GM23338 (cell line): ENCODE data around the gene U2SURP. TPM values are rescaled to one million over a fixed set of nuclear protein-coding genes. Genes with fewer than 3 reads are reported as not detected.
"Not testable (repeated sequence)": the region's sequence is repeated elsewhere in the genome, so short reads cannot be mapped to it uniquely, and the experiment has no call there.

ENCODE experiments used
- ATAC-seq: fragments of 200-7000 bp; cut with Tn5 transposase; 3 replicates; pipeline ENCODE4 v1.9.1; 2020
- DNase-seq: peaks from one replicate; pipeline ENCODE4 v3.0.0-alpha.2; 2015; ENCODE audit warnings: low spot score
- H2AFZ ChIP-seq: fragments of 200-600 bp; sonication (generic); 2 replicates; pipeline ENCODE4 v1.8.0; 2016; ENCODE audit warnings: antibody characterized with exemption, mild to moderate bottlenecking, moderate library complexity
- H3F3A ChIP-seq: fragments of 200-600 bp; sonication (generic); replicated peaks from 2 replicates; pipeline ENCODE4 v1.8.0; 2017; ENCODE audit warnings: antibody characterized with exemption, mixed run types, low read depth
- H3K27ac ChIP-seq: fragments of 200-600 bp; sonication (generic); 2 replicates; pipeline ENCODE4 v1.6.1; 2016; ENCODE audit warnings: low read depth
- H3K27me3 ChIP-seq: fragments of 200-600 bp; sonication (generic); 2 replicates; pipeline ENCODE4 v1.8.0; 2016; ENCODE audit warnings: mild to moderate bottlenecking, mixed run types, moderate library complexity; ENCODE audit not compliant: insufficient read depth
- H3K36me3 ChIP-seq: fragments of 200-600 bp; sonication (generic); 2 replicates; pipeline ENCODE4 v1.8.0; 2016; ENCODE audit warnings: mild to moderate bottlenecking; ENCODE audit not compliant: insufficient read depth
- H3K4me1 ChIP-seq: fragments of 200-600 bp; sonication (generic); 2 replicates; pipeline ENCODE4 v1.8.0; 2016; ENCODE audit warnings: mild to moderate bottlenecking, moderate library complexity; ENCODE audit not compliant: insufficient read depth
- H3K4me2 ChIP-seq: fragments of 200-600 bp; sonication (generic); 2 replicates; pipeline ENCODE4 v1.7.1; 2017; ENCODE audit warnings: mixed run types
- H3K4me3 ChIP-seq: fragments of 200-600 bp; sonication (generic); 2 replicates; pipeline ENCODE4 v1.6.1; 2016; ENCODE audit warnings: mixed run types
- H3K79me2 ChIP-seq: fragments of 200-600 bp; sonication (generic); replicated peaks from 2 replicates; pipeline ENCODE4 v1.8.0; 2017; ENCODE audit warnings: mild to moderate bottlenecking; ENCODE audit not compliant: insufficient read depth
- H3K9me2 ChIP-seq: fragments of 200-600 bp; sonication (generic); 2 replicates; pipeline ENCODE4 v1.8.0; 2017; ENCODE audit not compliant: insufficient read depth
- H4K20me1 ChIP-seq: fragments of 200-600 bp; sonication (generic); replicated peaks from 2 replicates; pipeline ENCODE4 v1.8.0; 2017; ENCODE audit warnings: mild to moderate bottlenecking; ENCODE audit not compliant: insufficient read depth
- H3K27ac Mint-ChIP-seq: 2 replicates; pipeline ENCODE4 v1.8.0; 2020; ENCODE audit warnings: inconsistent platforms, mild to moderate bottlenecking, moderate library complexity, mixed read lengths
- H3K27me3 Mint-ChIP-seq: 3 replicates; pipeline ENCODE4 v1.8.0; 2022; ENCODE audit warnings: low read depth, mild to moderate bottlenecking, moderate library complexity, mixed read lengths, inconsistent platforms; ENCODE audit not compliant: insufficient read depth, poor library complexity
- H3K36me3 Mint-ChIP-seq: 3 replicates; pipeline ENCODE4 v1.8.0; 2021; ENCODE audit warnings: low read depth, mild to moderate bottlenecking, inconsistent platforms, moderate library complexity, mixed read lengths
- H3K4me1 Mint-ChIP-seq: 3 replicates; pipeline ENCODE4 v1.8.0; 2020; ENCODE audit warnings: mild to moderate bottlenecking, inconsistent platforms, mixed read lengths
- H3K4me3 Mint-ChIP-seq: 3 replicates; pipeline ENCODE4 v1.8.0; 2021; ENCODE audit warnings: moderate library complexity, mild to moderate bottlenecking, inconsistent platforms, mixed read lengths
- H3K9me3 Mint-ChIP-seq: 3 replicates; pipeline ENCODE4 v1.8.0; 2020; ENCODE audit warnings: moderate library complexity, mild to moderate bottlenecking, inconsistent platforms, mixed read lengths
- CREB1 ChIP-seq: fragments of 250-450 bp; sonication (Bioruptor Pico); IDR thresholded peaks from 2 replicates; pipeline ENCODE4 v1.5.0; 2020; ENCODE audit warnings: low read depth, mild to moderate bottlenecking, moderate library complexity
- CTCF ChIP-seq, 2 experiments: fragments of 200-600 bp in 1 of 2; sonication (generic) in 1 of 2; conservative IDR thresholded peaks; 2 replicates each; pipeline versions ENCODE4 v1.5.1 to v1.6.1; 2016 to 2017; ENCODE audit warnings: antibody characterized with exemption in 2 of 2, low read depth in 2 of 2, mild to moderate bottlenecking in 2 of 2, moderate library complexity in 1 of 2
- EZH2 ChIP-seq: fragments of 200-600 bp; sonication (generic); IDR thresholded peaks from one replicate; pipeline ENCODE4 v1.8.0; 2017; ENCODE audit warnings: antibody characterized with exemption, mild to moderate bottlenecking, low read depth; ENCODE audit not compliant: unreplicated experiment
- EZH2phosphoT487 ChIP-seq: fragments of 200-600 bp; sonication (generic); IDR thresholded peaks from one replicate; pipeline ENCODE4 v1.8.1; 2018; ENCODE audit warnings: antibody characterized with exemption; ENCODE audit not compliant: unreplicated experiment
- JUNB ChIP-seq: IDR thresholded peaks from one replicate; pipeline ENCODE4 v1.6.1; 2016; ENCODE audit warnings: antibody characterized with exemption; ENCODE audit not compliant: unreplicated experiment
- REST ChIP-seq: IDR thresholded peaks from one replicate; pipeline ENCODE4 v1.6.1; 2018; ENCODE audit warnings: antibody characterized with exemption; ENCODE audit not compliant: unreplicated experiment
- STAT1 ChIP-seq: IDR thresholded peaks from one replicate; pipeline ENCODE4 v1.6.1; 2016; ENCODE audit warnings: antibody characterized with exemption; ENCODE audit not compliant: unreplicated experiment
- ZNF114 ChIP-seq: fragments of 250-450 bp; sonication (Bioruptor Pico); IDR thresholded peaks from 2 replicates; pipeline ENCODE4 v1.5.0; 2020; ENCODE audit warnings: mild to moderate bottlenecking, moderate library complexity
- ZNF331 ChIP-seq: fragments of 250-450 bp; sonication (Bioruptor Pico); IDR thresholded peaks from 2 replicates; pipeline ENCODE4 v1.5.0; 2020; ENCODE audit warnings: low read depth, mild to moderate bottlenecking, moderate library complexity
- ZNF462 ChIP-seq: fragments of 250-450 bp; sonication (Bioruptor Pico); IDR thresholded peaks from 2 replicates; pipeline ENCODE4 v1.5.0; 2020; ENCODE audit warnings: mild to moderate bottlenecking, moderate library complexity
- polyA plus RNA-seq: library from polyadenylated mRNA; unstranded; fragments of >200 nt; fragmentation: Nextera tagmentation; extraction: Ambion mirVana; gene quantifications from 2 replicates; pipeline ENCODE4 v1.2.1, GENCODE V29; 2016
- total RNA-seq: library from RNA; depleted of rRNA; stranded (reverse); fragments of >200 nt; shearing (Covaris generic); gene quantifications from 2 replicates; pipeline ENCODE4 v1.2.3, GENCODE V29; 2014

U2SURP gene
- total and polyA plus RNA-seq, 2 experiments from 2014 or later: 116 to 372 TPM

- not testable (repeated sequence) for H3K9me3 Mint-ChIP-seq, H3K27me3 ChIP-seq, H3K79me2 ChIP-seq, H3K36me3 ChIP-seq, H4K20me1 ChIP-seq, H3K27me3 Mint-ChIP-seq, H3K4me3 ChIP-seq, H3K4me1 Mint-ChIP-seq, H3K27ac ChIP-seq, H3K36me3 Mint-ChIP-seq, H3K27ac Mint-ChIP-seq, ATAC-seq, H3F3A ChIP-seq, H3K4me2 ChIP-seq, H2AFZ ChIP-seq, H3K4me1 ChIP-seq, H3K4me3 Mint-ChIP-seq, DNase-seq, H3K9me2 ChIP-seq
Measured at GRCh38 chr3:142988826-142989225, 12.5 kb upstream of the U2SURP start.

- Mint-ChIP-seq H3K9me3 (no peaks in the 10 kb centered on the region), H3K27me3 (no peaks in the 10 kb centered on the region), H3K4me1 (peaks cover 5% of the 10 kb centered on the region), H3K36me3 (no peaks in the 10 kb centered on the region), H3K27ac (no peak overlapping the region), H3K4me3 (no peak overlapping the region)
- Histone ChIP-seq H3K9me2 (no peaks in the 10 kb centered on the region), H2AFZ (no peak overlapping the region), H3K27ac (no peak overlapping the region), H3K36me3 (no peaks in the 10 kb centered on the region), H3F3A (no peaks in the 10 kb centered on the region), H3K27me3 (no peaks in the 10 kb centered on the region), H4K20me1 (no peaks in the 10 kb centered on the region), H3K79me2 (no peaks in the 10 kb centered on the region), H3K4me2 (no peak overlapping the region), H3K4me1 (no peaks in the 10 kb centered on the region), H3K4me3 (no peak overlapping the region)
- DNase-seq: no peak
- ATAC-seq: no peak
- TF ChIP-seq CREB1 (no peak), REST (no peak), ZNF331 (CRISPR knock-in tag) (no peak), ZNF462 (CRISPR knock-in tag) (no peak), EZH2phosphoT487 (no peak), ZNF114 (no peak), EZH2 (no peak), JUNB (no peak), CTCF (conservative IDR thresholded peaks at IDR 0.05; ENCODE audit: low read depth in 2 of 2) (no peak), STAT1 (no peak)
Measured at GRCh38 chr3:142990721-142991120, 10.6 kb upstream of the U2SURP start.
